ENCODE data around the gene CACNA2D4. TPM values are rescaled to one million over a fixed set of nuclear protein-coding genes. Genes with fewer than 3 reads are reported as not detected.

The CACNA2D4 gene
- total and polyA plus RNA-seq, 4 donors: 0.82 to 2.8 (median 1.3) TPM

- no peak for DNase-seq (ENCODE audit: low spot score)
- no peaks in the 10 kb centered on the region for H3K27me3 ChIP-seq (ENCODE audit: control insufficient read depth in 4 of 4, insufficient read depth in 4 of 4, low read length in 3 of 4)
- WGBS: 89% methylated on average over 10 of the region's 10 CpGs
- no peak overlapping the region for H3K4me3 ChIP-seq (ENCODE audit: low read depth in 1 of 3, low read length in 3 of 3)
- H3K4me1 ChIP-seq (ENCODE audit: control insufficient read depth in 4 of 4, insufficient read depth in 4 of 4, low read length in 3 of 4): no peaks in the 10 kb centered on the region
- no peaks in the 10 kb centered on the region for H3K9me3 ChIP-seq (ENCODE audit: control insufficient read depth in 4 of 4, low read length in 3 of 4)
- TF ChIP-seq NR2F2 (IDR thresholded peaks at IDR 0.05) (no peak), SP1 (IDR thresholded peaks at IDR 0.05) (no peak), TAF1 (conservative IDR thresholded peaks at IDR 0.05) (no peak), RXRA (IDR thresholded peaks at IDR 0.05) (no peak), EGR1 (IDR thresholded peaks at IDR 0.05; ENCODE audit: low read depth in 2 of 2) (no peak)
- H3K9ac ChIP-seq (ENCODE audit: low read depth in 1 of 2, low read length in 2 of 2): no peak overlapping the region
- no peaks in the 10 kb centered on the region for H3K36me3 ChIP-seq (ENCODE audit: control insufficient read depth in 4 of 4, insufficient read depth in 3 of 4, low read depth in 1 of 4, low read length in 3 of 4)
- H3K27ac ChIP-seq (ENCODE audit: low read depth in 1 of 2, low read length in 2 of 2): no peak overlapping the region
Measured at GRCh38 chr12:1839464-1839863, 79.0 kb downstream of the CACNA2D4 start.

- no peak overlapping the region for H3K27ac ChIP-seq (ENCODE audit: low read depth in 1 of 2, low read length in 2 of 2)
- 88% methylated on average over 15 of the region's 15 CpGs for WGBS
- H3K27me3 ChIP-seq (ENCODE audit: control insufficient read depth in 4 of 4, insufficient read depth in 4 of 4, low read length in 3 of 4): no peaks in the 10 kb centered on the region
- H3K4me3 ChIP-seq (ENCODE audit: low read depth in 1 of 3, low read length in 3 of 3): no peak overlapping the region
- DNase-seq (ENCODE audit: low spot score): no peak
- TF ChIP-seq YY1 (IDR thresholded peaks at IDR 0.05) (no peak), ZBTB33 (IDR thresholded peaks at IDR 0.05) (no peak), EGR1 (IDR thresholded peaks at IDR 0.05; ENCODE audit: low read depth in 2 of 2) (no peak), ATF3 (IDR thresholded peaks at IDR 0.05) (no peak), GABPA (IDR thresholded peaks at IDR 0.05 in 1 of 2, conservative IDR thresholded peaks at IDR 0.05 in 1 of 2) (no peak), HNF4A (conservative IDR thresholded peaks at IDR 0.05) (no peak), RAD21 (IDR thresholded peaks at IDR 0.05) (no peak), JUND (IDR thresholded peaks at IDR 0.05) (no peak), FOXA1 (IDR thresholded peaks at IDR 0.05) (no peak), TAF1 (conservative IDR thresholded peaks at IDR 0.05) (no peak), REST (IDR thresholded peaks at IDR 0.05) (no peak), NR2F2 (IDR thresholded peaks at IDR 0.05) (no peak), SP1 (IDR thresholded peaks at IDR 0.05) (no peak), MAX (IDR thresholded peaks at IDR 0.05) (no peak), RXRA (IDR thresholded peaks at IDR 0.05) (no peak), CTCF (IDR thresholded peaks at IDR 0.05; ENCODE audit: low read depth, low read length, missing input control) (no peak), HNF4G (IDR thresholded peaks at IDR 0.05) (no peak), FOXA2 (IDR thresholded peaks at IDR 0.05) (no peak)
- H3K4me1 ChIP-seq (ENCODE audit: control insufficient read depth in 4 of 4, insufficient read depth in 4 of 4, low read length in 3 of 4): no peaks in the 10 kb centered on the region
- no peaks in the 10 kb centered on the region for H3K9me3 ChIP-seq (ENCODE audit: control insufficient read depth in 4 of 4, low read length in 3 of 4)
- no peak overlapping the region for H3K9ac ChIP-seq (ENCODE audit: low read depth in 1 of 2, low read length in 2 of 2)
- no peaks in the 10 kb centered on the region for H3K36me3 ChIP-seq (ENCODE audit: control insufficient read depth in 4 of 4, insufficient read depth in 3 of 4, low read depth in 1 of 4, low read length in 3 of 4)
Measured at GRCh38 chr12:1838994-1839365, 79.5 kb downstream of the CACNA2D4 start.
